ENCODE data around the gene CLK2.

The CLK2 gene

GRCh38 chr1:155277902-155278688 is 4.8 kb upstream of the CLK2 start:
- Histone ChIP-seq H3K27me3 (ENCODE audit: control insufficient read depth, insufficient read depth, low read length) (peaks cover 12% of the 10 kb centered on the region), H3K9ac (ENCODE audit: low read depth, low read length) (no peak overlapping the region)

GRCh38 chr1:155277070-155277901 is 4.0 kb upstream of the CLK2 start, which contains the start of gene HCN3:
TSS of gene HCN3 (plus strand) at chr1:155277463. CDS start at chr1:155277591, 128 bp downstream.
- no peak within 1 kb of the TSS for H3K9ac ChIP-seq (ENCODE audit: low read depth, low read length)
- H3K27me3 ChIP-seq (ENCODE audit: control insufficient read depth, insufficient read depth, low read length) = peaks cover 12% of the 10 kb centered on the region
- peak within 1 kb of the TSS; percentile 88 for H3K4me3 ChIP-seq (ENCODE audit: low read depth, low read length)
- no peaks in the 10 kb centered on the region for H3K9me3 ChIP-seq (ENCODE audit: control insufficient read depth, insufficient read depth, low read length)
- H3K36me3 ChIP-seq (ENCODE audit: control insufficient read depth, insufficient read depth, low read length) = no peaks in the 10 kb centered on the region
- peaks cover 12% of the 10 kb centered on the region for H3K4me1 ChIP-seq (ENCODE audit: control insufficient read depth, insufficient read depth, low read length)

More at GRCh38 chr1:155277902-155278688, 4.8 kb upstream of the CLK2 start:
- H3K9me3 ChIP-seq (ENCODE audit: control insufficient read depth, insufficient read depth, low read length) = no peaks in the 10 kb centered on the region
- H3K4me3 ChIP-seq (ENCODE audit: low read depth, low read length) = peak overlapping the region; percentile 88
- H3K36me3 ChIP-seq (ENCODE audit: control insufficient read depth, insufficient read depth, low read length) = no peaks in the 10 kb centered on the region
- H3K4me1 ChIP-seq (ENCODE audit: control insufficient read depth, insufficient read depth, low read length) = peaks cover 12% of the 10 kb centered on the region

DNA sequence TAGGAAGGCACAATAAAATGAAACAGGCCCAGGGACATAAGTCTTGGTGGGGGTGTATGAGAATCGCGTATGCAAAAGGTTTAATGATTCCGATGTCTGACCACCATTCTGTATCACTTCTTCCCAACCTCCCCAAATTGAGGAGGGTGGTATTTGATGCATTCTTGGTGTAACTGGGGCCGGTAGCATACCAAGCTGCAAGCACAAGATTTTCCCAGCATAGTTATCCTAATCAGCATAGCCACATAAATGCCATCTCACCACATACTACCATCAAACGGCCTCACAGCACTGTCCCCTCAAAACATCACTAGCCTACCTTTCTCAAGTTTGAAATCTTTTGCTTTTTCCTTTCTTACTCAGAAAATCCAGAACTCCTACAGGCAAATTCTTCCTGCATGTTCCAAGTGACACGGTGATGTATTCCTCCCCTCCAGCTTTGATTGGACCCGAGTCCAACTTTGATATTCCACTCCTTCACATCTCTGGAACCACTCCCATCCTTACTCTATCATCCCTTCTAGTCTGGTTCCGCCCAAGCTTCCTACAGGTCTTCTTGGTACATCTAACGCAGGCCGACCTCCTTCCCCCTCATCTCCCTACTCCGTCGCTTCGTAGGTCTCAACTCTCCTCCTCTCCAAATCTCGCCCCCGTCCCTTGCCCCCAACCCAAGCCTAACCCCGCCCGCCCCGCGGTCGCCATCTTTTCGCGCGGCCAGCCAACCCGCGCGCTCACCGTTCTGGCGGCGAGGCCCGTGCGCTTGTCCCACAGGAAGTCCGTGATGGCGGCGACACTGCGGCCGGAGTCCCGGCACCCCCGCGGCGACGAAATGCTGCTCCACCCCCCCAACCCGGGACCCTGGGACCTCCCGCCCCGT is 600 bp downstream of the CLK2 start:
- Histone ChIP-seq H3K9me3 (ENCODE audit: control insufficient read depth, insufficient read depth, low read length) (no peaks in the 10 kb centered on the region), H3K9ac (ENCODE audit: low read depth, low read length) (peak overlapping the region; percentile 72), H3K4me3 (ENCODE audit: low read depth, low read length) (peak overlapping the region; percentile 87), H3K27me3 (ENCODE audit: control insufficient read depth, insufficient read depth, low read length) (peaks cover 12% of the 10 kb centered on the region), H3K4me1 (ENCODE audit: control insufficient read depth, insufficient read depth, low read length) (peaks cover 4% of the 10 kb centered on the region), H3K36me3 (ENCODE audit: control insufficient read depth, insufficient read depth, low read length) (peaks cover 28% of the 10 kb centered on the region)

GRCh38 chr1:155269381-155269780 is 3.9 kb downstream of the CLK2 start:
- Histone ChIP-seq H3K9ac (ENCODE audit: low read depth, low read length) (no peak overlapping the region), H3K36me3 (ENCODE audit: control insufficient read depth, insufficient read depth, low read length) (peaks cover 55% of the 10 kb centered on the region), H3K4me3 (ENCODE audit: low read depth, low read length) (no peak overlapping the region), H3K4me1 (ENCODE audit: control insufficient read depth, insufficient read depth, low read length) (no peaks in the 10 kb centered on the region), H3K27me3 (ENCODE audit: control insufficient read depth, insufficient read depth, low read length) (no peaks in the 10 kb centered on the region), H3K9me3 (ENCODE audit: control insufficient read depth, insufficient read depth, low read length) (no peaks in the 10 kb centered on the region)

DNA sequence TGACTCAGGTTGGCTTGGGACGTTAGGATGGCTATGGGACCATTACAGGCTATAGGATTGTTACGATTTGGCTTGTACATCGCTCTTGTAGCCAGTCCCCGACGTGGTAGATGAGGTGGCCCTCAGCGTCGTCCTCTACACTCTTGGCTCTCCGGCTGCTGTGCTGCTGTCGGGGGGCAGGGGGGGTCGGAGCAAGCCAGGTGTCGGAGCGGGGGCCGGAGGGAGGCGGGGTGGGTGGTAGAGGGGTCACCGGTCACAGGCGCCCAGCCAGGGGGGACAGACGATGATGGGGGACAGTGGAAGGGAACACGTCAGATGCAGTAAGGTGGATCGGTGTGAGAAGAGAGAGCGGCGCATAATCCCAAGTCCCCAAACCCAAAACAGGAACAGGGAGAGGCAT is 4.7 kb downstream of the CLK2 start:
- no peak overlapping the region for H3K4me3 ChIP-seq (ENCODE audit: low read depth, low read length)
- H3K9me3 ChIP-seq (ENCODE audit: control insufficient read depth, insufficient read depth, low read length) = no peaks in the 10 kb centered on the region
- H3K4me1 ChIP-seq (ENCODE audit: control insufficient read depth, insufficient read depth, low read length) = no peaks in the 10 kb centered on the region
- H3K27me3 ChIP-seq (ENCODE audit: control insufficient read depth, insufficient read depth, low read length) = no peaks in the 10 kb centered on the region
- H3K36me3 ChIP-seq (ENCODE audit: control insufficient read depth, insufficient read depth, low read length) = peaks cover 63% of the 10 kb centered on the region
- no peak overlapping the region for H3K9ac ChIP-seq (ENCODE audit: low read depth, low read length)

DNA sequence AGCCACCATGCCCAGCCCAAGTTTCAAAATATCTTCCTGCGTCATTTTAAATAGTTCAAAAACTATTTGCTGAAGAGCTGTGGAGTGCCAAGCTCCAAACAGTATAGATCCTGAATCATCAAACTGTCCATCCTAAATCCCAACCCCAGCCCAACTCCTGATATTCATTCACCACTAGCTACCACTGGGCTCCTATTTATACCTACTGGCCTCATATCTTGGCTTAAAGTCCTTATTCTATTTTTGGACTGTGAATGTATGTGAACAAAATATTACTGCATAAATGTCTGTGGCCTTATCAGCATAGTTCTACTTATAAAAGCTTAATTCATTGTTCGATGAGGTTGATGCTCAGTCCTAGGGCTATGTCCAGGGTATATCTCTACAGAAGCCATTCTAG is 5.9 kb downstream of the CLK2 start:
- no peaks in the 10 kb centered on the region for H3K27me3 ChIP-seq (ENCODE audit: control insufficient read depth, insufficient read depth, low read length)
- no peaks in the 10 kb centered on the region for H3K4me1 ChIP-seq (ENCODE audit: control insufficient read depth, insufficient read depth, low read length)
- peaks cover 66% of the 10 kb centered on the region for H3K36me3 ChIP-seq (ENCODE audit: control insufficient read depth, insufficient read depth, low read length)
- no peak overlapping the region for H3K9ac ChIP-seq (ENCODE audit: low read depth, low read length)
- H3K9me3 ChIP-seq (ENCODE audit: control insufficient read depth, insufficient read depth, low read length) = no peaks in the 10 kb centered on the region
- no peak overlapping the region for H3K4me3 ChIP-seq (ENCODE audit: low read depth, low read length)

GRCh38 chr1:155266553-155266952 is 6.8 kb downstream of the CLK2 start:
- Histone ChIP-seq H3K27me3 (ENCODE audit: control insufficient read depth, insufficient read depth, low read length) (no peaks in the 10 kb centered on the region), H3K9ac (ENCODE audit: low read depth, low read length) (no peak overlapping the region), H3K4me3 (ENCODE audit: low read depth, low read length) (no peak overlapping the region), H3K9me3 (ENCODE audit: control insufficient read depth, insufficient read depth, low read length) (no peaks in the 10 kb centered on the region), H3K36me3 (ENCODE audit: control insufficient read depth, insufficient read depth, low read length) (peaks cover 66% of the 10 kb centered on the region), H3K4me1 (ENCODE audit: control insufficient read depth, insufficient read depth, low read length) (no peaks in the 10 kb centered on the region)

GRCh38 chr1:155263067-155263466 is 10.2 kb downstream of the CLK2 start:
- H3K9ac ChIP-seq (ENCODE audit: low read depth, low read length) = no peak overlapping the region

DNA sequence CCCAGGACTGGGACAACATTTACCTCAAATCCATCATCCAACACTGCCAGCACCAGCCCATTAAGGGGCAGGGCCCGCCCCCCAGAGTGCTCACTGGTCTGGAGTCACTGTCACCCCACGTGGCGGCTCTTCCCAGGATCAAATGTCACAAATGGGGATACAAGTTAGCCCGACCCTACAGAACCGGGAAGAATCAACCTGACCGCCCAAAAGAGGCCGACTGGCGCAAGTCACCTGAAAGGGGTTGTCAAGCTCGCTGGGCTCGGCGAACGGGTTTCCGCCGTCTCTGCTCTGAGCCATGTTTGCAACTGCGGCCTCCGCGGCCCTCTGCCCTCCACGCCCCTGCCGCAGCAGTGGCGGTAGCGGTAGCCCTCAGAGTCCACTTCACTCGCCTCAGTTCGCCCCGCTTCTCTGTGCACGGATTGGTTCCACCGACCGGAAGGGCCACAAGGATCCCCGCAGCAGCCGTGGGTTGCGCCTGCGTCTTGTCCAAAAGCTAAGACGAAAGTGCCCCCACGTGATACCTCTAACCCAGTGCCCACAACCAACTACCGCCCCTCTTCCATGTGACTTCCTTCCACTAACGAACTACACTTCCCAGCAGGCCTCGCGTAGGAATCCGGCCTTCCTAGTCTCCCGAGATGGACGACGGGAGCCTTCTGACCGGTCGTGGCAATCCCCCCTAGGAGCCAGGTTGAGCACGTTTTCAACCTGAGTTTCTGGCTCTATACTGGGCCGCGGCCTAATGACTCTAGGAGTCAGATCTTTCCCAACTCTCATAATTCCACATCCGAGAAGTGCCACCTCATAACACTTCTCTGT is 11.2 kb downstream of the CLK2 start, which contains the start of gene SCAMP3:
SCAMP3 (minus strand) TSS at position 509 of the 822 bp plus-strand sequence; CDS start at position 300, 209 bp downstream.
- Histone ChIP-seq H3K36me3 (ENCODE audit: control insufficient read depth, insufficient read depth, low read length) (peaks cover 42% of the 10 kb centered on the region), H3K9me3 (ENCODE audit: control insufficient read depth, insufficient read depth, low read length) (no peaks in the 10 kb centered on the region), H3K4me3 (ENCODE audit: low read depth, low read length) (peak within 1 kb of the TSS; percentile 84), H3K27me3 (ENCODE audit: control insufficient read depth, insufficient read depth, low read length) (no peaks in the 10 kb centered on the region), H3K4me1 (ENCODE audit: control insufficient read depth, insufficient read depth, low read length) (no peaks in the 10 kb centered on the region), H3K9ac (ENCODE audit: low read depth, low read length) (peak within 1 kb of the TSS; percentile 84)

More at GRCh38 chr1:155263067-155263466, 10.2 kb downstream of the CLK2 start:
- Histone ChIP-seq H3K9me3 (ENCODE audit: control insufficient read depth, insufficient read depth, low read length) (no peaks in the 10 kb centered on the region), H3K4me3 (ENCODE audit: low read depth, low read length) (no peak overlapping the region), H3K4me1 (ENCODE audit: control insufficient read depth, insufficient read depth, low read length) (no peaks in the 10 kb centered on the region), H3K27me3 (ENCODE audit: control insufficient read depth, insufficient read depth, low read length) (no peaks in the 10 kb centered on the region), H3K36me3 (ENCODE audit: control insufficient read depth, insufficient read depth, low read length) (peaks cover 47% of the 10 kb centered on the region)

GRCh38 chr1:155261493-155261851 is 11.8 kb downstream of the CLK2 start:
- Histone ChIP-seq H3K4me1 (ENCODE audit: control insufficient read depth, insufficient read depth, low read length) (no peaks in the 10 kb centered on the region), H3K4me3 (ENCODE audit: low read depth, low read length) (peak overlapping the region; percentile 84), H3K36me3 (ENCODE audit: control insufficient read depth, insufficient read depth, low read length) (peaks cover 36% of the 10 kb centered on the region), H3K9ac (ENCODE audit: low read depth, low read length) (peak overlapping the region; percentile 84), H3K27me3 (ENCODE audit: control insufficient read depth, insufficient read depth, low read length) (no peaks in the 10 kb centered on the region), H3K9me3 (ENCODE audit: control insufficient read depth, insufficient read depth, low read length) (no peaks in the 10 kb centered on the region)

All from iPS-15b (cell line).